Kidney epithelial cell (primary cell): Measurements from ENCODE around the gene CACUL1. TPM values are rescaled to one million over a fixed set of nuclear protein-coding genes. Genes with fewer than 3 reads are reported as not detected.
"Not testable (repeated sequence)": the region's sequence is repeated elsewhere in the genome, so short reads cannot be mapped to it uniquely, and the experiment has no call there.

Source experiments
- DNase-seq: peaks from one replicate; pipeline ENCODE4 v3.0.0-alpha.2; 2010; ENCODE audit warnings: low read depth
- H3K27me3 ChIP-seq: 2 replicates; pipeline ENCODE4 v1.6.0; 2011; ENCODE audit warnings: low read length; ENCODE audit not compliant: control insufficient read depth, insufficient read depth
- H3K36me3 ChIP-seq: 2 replicates; pipeline ENCODE4 v1.5.1; 2011; ENCODE audit warnings: low read length; ENCODE audit not compliant: control insufficient read depth, insufficient read depth
- H3K4me3 ChIP-seq: 2 replicates; pipeline ENCODE4 v1.5.1; 2011; ENCODE audit warnings: low read depth, mild to moderate bottlenecking, control low read depth, low read length
- total RNA-seq: library from RNA; depleted of rRNA; stranded (reverse); fragments of >200 nt; gene quantifications from 2 replicates; pipeline ENCODE4 v1.2.3, GENCODE V29; 2015
- TF ChIP-seq, protein P1 (sequence below): IDR thresholded peaks from 2 replicates; pipeline ENCODE4 v1.5.1; 2011; ENCODE audit warnings: mild to moderate bottlenecking, moderate library complexity, low read length, control low read depth, inconsistent platforms; ENCODE audit not compliant: insufficient read depth, poor library complexity, severe bottlenecking

Gene CACUL1
- total RNA-seq, 1 donor from 2014 or later = 34.1 TPM

- TF ChIP-seq, protein P1, sequence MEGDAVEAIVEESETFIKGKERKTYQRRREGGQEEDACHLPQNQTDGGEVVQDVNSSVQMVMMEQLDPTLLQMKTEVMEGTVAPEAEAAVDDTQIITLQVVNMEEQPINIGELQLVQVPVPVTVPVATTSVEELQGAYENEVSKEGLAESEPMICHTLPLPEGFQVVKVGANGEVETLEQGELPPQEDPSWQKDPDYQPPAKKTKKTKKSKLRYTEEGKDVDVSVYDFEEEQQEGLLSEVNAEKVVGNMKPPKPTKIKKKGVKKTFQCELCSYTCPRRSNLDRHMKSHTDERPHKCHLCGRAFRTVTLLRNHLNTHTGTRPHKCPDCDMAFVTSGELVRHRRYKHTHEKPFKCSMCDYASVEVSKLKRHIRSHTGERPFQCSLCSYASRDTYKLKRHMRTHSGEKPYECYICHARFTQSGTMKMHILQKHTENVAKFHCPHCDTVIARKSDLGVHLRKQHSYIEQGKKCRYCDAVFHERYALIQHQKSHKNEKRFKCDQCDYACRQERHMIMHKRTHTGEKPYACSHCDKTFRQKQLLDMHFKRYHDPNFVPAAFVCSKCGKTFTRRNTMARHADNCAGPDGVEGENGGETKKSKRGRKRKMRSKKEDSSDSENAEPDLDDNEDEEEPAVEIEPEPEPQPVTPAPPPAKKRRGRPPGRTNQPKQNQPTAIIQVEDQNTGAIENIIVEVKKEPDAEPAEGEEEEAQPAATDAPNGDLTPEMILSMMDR = no peak
- H3K4me3 ChIP-seq = no peak overlapping the region
- DNase-seq = no peak
- no peaks in the 10 kb centered on the region for H3K36me3 ChIP-seq
- peaks cover 2% of the 10 kb centered on the region for H3K27me3 ChIP-seq
Observed at GRCh38 chr10:118783776-118784545, 29.2 kb upstream of the CACUL1 start.

DNA sequence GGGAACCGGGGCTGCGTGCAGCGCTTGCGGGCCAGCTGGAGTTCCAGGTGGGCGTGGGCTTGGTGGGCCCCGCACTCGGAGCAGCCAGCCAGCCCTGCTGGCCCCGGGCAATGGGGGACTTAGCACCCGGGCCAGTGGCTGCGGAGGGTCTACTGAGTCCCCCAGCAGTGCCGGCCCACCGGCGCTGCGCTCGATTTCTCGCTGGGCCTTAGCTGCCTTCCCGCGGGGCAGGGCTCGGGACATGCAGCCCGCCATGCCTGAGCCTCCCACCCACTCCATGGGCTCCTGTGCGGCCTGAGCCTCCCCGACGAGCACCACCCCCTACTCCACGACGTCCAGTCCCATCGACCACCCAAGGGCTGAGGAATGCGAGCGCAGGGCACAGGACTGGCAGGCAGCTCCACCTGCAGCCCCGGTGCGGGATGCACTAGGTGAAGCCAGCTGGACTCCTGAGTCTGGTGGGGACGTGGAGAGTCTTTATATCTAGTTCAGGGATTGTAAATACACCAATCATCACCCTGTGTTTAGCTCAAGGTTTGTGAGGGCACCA lies 28.2 kb upstream of the CACUL1 start:
- not testable (repeated sequence) for H3K27me3 ChIP-seq, H3K4me3 ChIP-seq, DNase-seq, H3K36me3 ChIP-seq

DNA sequence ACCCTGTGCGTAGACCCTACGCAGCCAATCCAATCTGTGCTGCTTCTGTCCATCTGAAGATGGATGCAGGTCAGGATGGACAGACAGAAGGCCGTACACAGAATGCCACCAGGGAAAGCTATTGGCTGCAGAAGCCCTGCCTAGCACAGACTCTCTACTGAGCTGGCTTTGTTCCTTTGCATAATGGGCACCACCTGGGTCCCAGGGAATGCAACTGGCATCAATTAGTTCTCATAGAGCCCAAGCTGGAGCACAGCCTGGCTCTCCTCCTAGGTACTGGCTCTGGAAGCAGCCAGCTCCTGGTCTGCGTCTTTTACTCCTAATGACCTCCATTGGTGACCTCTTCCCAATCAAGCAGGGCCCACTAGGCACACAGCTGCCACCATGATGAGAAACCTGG lies 26.8 kb upstream of the CACUL1 start:
- DNase-seq = no peak
- H3K36me3 ChIP-seq = no peaks in the 10 kb centered on the region
- TF ChIP-seq, protein P1 = no peak
- H3K27me3 ChIP-seq = no peaks in the 10 kb centered on the region
- H3K4me3 ChIP-seq = no peak overlapping the region

DNA sequence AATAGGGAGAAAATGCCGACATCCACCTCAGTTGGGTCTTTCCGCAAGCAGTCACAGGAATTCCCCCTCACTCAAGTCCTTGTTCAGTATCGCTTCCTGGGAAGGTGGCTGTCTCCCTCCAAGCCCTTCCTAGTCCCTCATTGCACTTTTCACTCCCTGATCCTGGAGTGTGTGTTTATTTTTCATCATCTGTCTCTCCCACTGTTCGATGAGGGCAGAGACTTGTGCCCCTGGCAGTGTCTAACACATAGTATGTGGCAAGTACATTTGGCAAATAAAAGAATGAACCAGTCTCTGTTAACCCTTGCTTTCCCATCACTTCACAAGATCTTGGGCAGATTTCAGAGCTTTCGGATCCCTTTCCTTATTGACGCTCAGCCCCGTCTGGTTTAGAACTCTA lies 24.0 kb upstream of the CACUL1 start:
- Histone ChIP-seq H3K4me3 (no peak overlapping the region), H3K27me3 (no peaks in the 10 kb centered on the region), H3K36me3 (no peaks in the 10 kb centered on the region)
- TF ChIP-seq, protein P1 = no peak
- no peak for DNase-seq

DNA sequence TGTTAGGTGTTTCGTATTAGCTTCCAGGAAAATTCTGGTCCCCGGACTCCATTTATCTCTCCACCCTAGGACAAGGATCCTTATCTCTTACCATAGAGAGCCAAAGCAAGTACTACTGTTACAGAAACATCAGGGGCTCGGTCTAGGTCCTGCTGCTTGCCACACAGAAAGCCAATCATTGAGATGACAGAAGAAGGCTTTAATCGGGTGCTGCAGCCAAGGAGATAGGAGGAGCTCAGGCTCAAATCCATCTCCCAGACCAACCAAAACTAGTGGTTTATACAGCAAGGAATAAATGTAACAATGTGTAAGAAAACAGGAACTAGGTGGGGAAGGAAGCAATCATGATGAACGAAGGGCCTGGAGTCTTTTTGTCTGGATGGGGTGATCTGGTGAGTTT lies 22.2 kb upstream of the CACUL1 start:
- DNase-seq = no peak
- H3K4me3 ChIP-seq = no peak overlapping the region
- TF ChIP-seq, protein P1 = no peak
- no peaks in the 10 kb centered on the region for H3K36me3 ChIP-seq
- no peaks in the 10 kb centered on the region for H3K27me3 ChIP-seq

- no peak for DNase-seq
- TF ChIP-seq, protein P1 = no peak
Observed at GRCh38 chr10:118776033-118776432, 21.3 kb upstream of the CACUL1 start.

More at GRCh38 chr10:118776033-118776432, 21.3 kb upstream of the CACUL1 start:
- no peaks in the 10 kb centered on the region for H3K27me3 ChIP-seq
- no peak overlapping the region for H3K4me3 ChIP-seq
- no peaks in the 10 kb centered on the region for H3K36me3 ChIP-seq
